GM19099 (cell line): ENCODE measurements around the gene ITPRID2.

Experiments used
- POLR2A ChIP-seq: IDR thresholded peaks from 3 replicates; pipeline ENCODE4 v1.6.1; 2011; ENCODE audit warnings: low read depth; ENCODE audit not compliant: insufficient read length; ENCODE audit errors: extremely low read depth

Gene ITPRID2

DNA sequence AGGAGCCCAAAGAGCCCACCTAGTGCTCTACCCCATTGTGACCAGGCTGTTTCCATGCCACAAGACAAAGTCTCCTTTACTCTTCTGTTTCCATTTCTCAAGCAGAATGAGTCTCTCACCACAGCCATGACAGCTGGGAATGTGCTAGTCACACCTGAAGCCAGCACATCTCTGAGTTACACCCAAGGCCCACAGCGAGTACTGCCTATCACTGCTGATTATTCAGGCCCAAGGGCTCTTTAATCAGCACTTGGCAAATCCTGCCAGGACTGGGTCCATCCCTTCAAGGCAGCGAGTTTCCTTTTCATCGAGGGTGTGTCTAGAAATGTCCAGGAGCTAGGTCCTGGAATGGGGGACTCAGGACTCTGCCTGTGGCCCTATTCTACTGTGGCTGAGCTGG lies 79.5 kb downstream of the ITPRID2 start:
- TF ChIP-seq POLR2A, result no peak

DNA sequence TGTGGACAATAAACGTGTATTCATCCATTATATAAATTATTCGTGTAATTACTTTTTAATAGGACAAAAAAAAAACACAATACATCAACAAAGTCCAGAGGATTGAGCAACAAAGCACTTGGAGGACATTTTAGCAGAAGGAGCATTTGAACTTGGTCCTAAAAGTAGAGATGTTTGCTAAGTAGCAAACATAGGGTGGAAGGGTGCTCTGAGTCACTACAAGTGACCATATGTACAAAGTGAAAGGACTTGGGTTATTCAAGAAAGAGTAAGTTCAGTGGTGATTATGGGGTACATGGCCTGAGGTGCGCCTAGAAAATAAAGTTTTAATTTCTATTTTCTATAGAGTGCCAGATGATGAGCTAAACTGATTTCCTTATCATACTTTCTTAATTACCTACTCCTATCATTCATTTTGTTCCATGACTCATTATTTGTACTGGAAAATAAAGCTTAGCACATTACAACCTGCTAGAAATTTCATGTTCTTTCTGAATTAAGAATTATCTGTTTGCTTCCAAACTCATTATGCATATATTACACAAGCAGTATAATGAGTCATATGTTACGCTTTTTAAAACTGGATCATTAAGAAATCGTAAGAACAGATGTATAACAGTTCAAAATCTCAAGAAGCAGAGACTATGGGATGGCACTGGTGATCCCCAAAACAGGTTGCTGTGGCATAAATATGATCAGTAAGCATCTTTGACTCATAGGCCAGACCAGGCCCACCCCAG lies 81.1 kb downstream of the ITPRID2 start:
- TF ChIP-seq POLR2A, result no peak

DNA sequence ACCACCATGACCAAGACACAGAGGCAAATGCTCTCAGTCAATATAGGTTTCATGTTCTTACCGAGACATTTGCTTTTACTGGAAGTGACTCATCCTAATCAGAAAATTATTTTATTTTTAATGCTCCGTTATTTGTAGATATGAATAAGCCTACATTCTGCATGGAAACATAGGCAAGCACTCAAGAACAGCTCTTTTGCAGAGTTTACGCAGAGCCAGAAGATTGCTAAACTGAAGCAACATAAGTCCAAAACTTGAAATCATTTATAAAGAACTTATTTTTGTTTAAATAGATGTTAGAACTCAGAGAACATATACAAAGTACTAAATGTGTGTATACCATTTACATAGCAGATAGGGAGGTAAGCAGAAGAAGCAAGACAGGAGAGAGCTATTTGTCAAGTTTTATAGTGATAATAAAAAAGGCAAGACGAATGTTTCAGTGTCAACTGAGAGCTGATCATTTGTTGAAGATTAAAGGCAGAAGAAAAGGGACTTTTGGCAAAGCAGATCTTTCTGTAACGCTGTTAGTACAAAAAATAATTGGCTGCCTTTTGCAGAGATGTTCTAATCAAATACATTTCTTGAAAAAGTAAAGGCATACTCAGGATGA lies 81.7 kb downstream of the ITPRID2 start:
- no peak for TF ChIP-seq POLR2A

DNA sequence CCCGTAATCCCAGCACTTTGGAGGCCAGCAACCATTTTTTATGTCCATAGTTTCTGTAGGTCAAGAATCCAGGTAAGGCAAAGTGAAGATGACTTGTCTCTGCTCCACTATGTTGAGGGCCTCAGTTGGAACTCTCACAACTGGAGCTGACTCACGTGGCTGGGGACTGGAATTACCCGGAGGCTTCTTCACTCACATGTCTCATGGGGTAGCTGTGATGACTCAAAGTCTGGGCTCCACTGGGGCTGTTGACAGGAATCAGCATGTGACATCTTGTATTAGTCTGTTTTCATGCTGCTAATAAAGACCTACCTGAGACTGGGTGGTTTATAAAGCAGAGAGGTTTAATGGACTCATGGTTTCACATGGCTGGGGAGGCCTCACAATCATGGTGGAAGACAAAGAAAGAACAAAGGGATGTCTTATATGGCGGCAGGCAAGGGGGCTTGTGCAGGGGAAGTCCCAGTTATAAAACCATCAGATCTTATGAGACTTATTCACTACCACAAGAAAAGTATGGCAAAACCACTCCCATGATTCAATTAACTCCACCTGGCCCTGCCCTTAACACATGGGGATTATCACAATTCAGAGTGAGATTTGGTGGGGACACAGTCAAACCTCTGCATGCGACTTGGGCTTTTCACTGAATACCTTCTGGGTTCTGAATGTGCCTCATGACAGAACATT lies 86.3 kb downstream of the ITPRID2 start:
- TF ChIP-seq POLR2A, result no peak

DNA sequence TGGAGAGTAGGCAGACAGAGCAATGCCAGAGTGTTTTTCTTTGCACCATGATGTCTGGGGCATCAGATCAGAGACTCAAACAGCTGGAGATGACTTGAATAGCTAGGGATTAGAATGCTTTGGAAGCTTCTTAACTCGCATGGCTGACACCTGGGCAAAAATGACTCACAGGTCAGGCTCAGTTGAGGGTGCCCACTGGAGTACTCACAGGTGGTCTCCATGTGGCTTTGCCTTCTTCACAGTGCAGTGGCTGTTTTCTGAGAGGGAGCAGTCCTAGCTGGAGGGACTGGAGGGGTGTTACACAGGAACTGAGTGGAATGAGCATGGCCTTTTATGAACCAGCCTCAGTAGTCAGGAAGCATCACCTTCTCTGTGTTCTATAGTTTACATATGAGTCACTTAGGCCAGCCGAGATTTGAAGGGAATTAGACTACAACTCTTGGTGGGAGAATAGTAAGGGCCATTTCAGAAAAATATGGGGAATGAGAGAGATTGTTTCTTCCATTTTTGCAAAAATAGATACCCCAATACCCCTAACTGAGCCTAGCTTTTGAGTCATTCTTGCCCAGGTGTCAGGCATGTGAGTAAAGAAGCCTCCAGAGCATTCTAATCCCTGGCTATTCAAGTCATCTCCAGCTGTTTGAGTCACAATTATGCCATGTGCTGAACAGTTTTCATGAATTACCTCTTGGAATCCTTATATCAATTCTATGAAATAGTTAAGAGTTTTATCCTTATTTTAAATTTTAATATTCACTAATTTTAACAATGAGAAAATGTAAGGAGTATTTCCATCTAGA lies 87.0 kb downstream of the ITPRID2 start:
- no peak for TF ChIP-seq POLR2A
